Uterus (tissue), 4 donors: ENCODE data around the gene SEC63. TPM values are rescaled to one million over a fixed set of nuclear protein-coding genes. Genes with fewer than 3 reads are reported as not detected.

Experiments used
- DNase-seq, 2 donors: peaks; one replicate each; pipeline ENCODE4 v3.0.0-alpha.2; 2019 to 2020
- H3K27ac ChIP-seq, 2 donors: fragments of 200-600 bp; sonication (generic); 1 replicate in 1 of 2; 2 replicates in 1 of 2; pipeline ENCODE4 v1.5.1; 2016 to 2018
- H3K27me3 ChIP-seq, 2 donors: fragments of 200-600 bp; sonication (generic); one replicate each; pipeline ENCODE4 v1.5.1; 2018 to 2019; ENCODE audit warnings: control low read depth in 1 of 2
- H3K36me3 ChIP-seq, 2 donors: fragments of 200-600 bp; sonication (generic); one replicate each; pipeline ENCODE4 v1.5.1; 2019; ENCODE audit warnings: control low read depth in 1 of 2
- H3K4me1 ChIP-seq, 2 donors: fragments of 200-600 bp; sonication (generic); one replicate each; pipeline ENCODE4 v1.5.1; 2018 to 2019; ENCODE audit warnings: control low read depth in 1 of 2
- H3K4me3 ChIP-seq, 2 donors: fragments of 200-600 bp; sonication (generic); 1 replicate in 1 of 2; 2 replicates in 1 of 2; pipeline ENCODE4 v1.5.1; 2018 to 2019; ENCODE audit warnings: mild to moderate bottlenecking in 1 of 2
- H3K9me3 ChIP-seq, 2 donors: fragments of 200-600 bp; sonication (generic); one replicate each; pipeline ENCODE4 v1.5.1; 2019; ENCODE audit warnings: control low read depth in 1 of 2
- CTCF ChIP-seq, 4 experiments: fragments of 200-600 bp in 2 of 4; fragments of 450-650 bp in 2 of 4; sonication (generic) in 2 of 4; IDR thresholded peaks; one replicate each; pipeline ENCODE4 v1.5.1; 2016 to 2019; ENCODE audit warnings: antibody characterized with exemption in 4 of 4, mild to moderate bottlenecking in 2 of 4, moderate library complexity in 1 of 4
- POLR2A ChIP-seq, 2 donors: fragments of 450-650 bp; IDR thresholded peaks; one replicate each; pipeline ENCODE4 v1.6.1; 2016; ENCODE audit warnings: antibody characterized with exemption in 2 of 2, mild to moderate bottlenecking in 1 of 2, moderate library complexity in 1 of 2
- intact Hi-C: fragments of 100-400 bp; cut with DNase I; formaldehyde crosslinking; loops from one replicate; pipeline ENCODE4 v1.15.1; 2023; ENCODE audit warnings: low total_unique reads
- total RNA-seq, 4 donors: library from RNA; depleted of rRNA in 3 of 4; stranded (reverse); fragments of >200 nt in 3 of 4; gene quantifications; one replicate each; pipeline versions ENCODE4 v1.1.0 to v1.2.4, GENCODE V29; 2014 to 2023
- donor health status: DM: yes; HTN: yes; CAD: no.

Gene SEC63
- total RNA-seq, 4 donors from 2014 or later = 24.8 to 134 (median 44.4) TPM

- Histone ChIP-seq H3K27ac (no peak overlapping the region), H3K4me3 (no peak overlapping the region), H3K9me3 (no peaks in the 10 kb centered on the region), H3K4me1 (no peaks in the 10 kb centered on the region), H3K27me3 (no peaks in the 10 kb centered on the region), H3K36me3 (peaks cover 0 to 2% of the 10 kb centered on the region in 2 donors)
- no peak for TF ChIP-seq CTCF (IDR thresholded peaks at IDR 0.05)
- TF ChIP-seq POLR2A (IDR thresholded peaks at IDR 0.05) = no peak
- intact Hi-C loops = no loop called here
- no peak for DNase-seq
Observed at GRCh38 chr6:107869871-107870270, 88.1 kb downstream of the SEC63 start.

GRCh38 chr6:107868867-107869611 lies 89.0 kb downstream of the SEC63 start:
- H3K27me3 ChIP-seq = no peaks in the 10 kb centered on the region
- DNase-seq = no peak
- no peaks in the 10 kb centered on the region for H3K4me1 ChIP-seq
- TF ChIP-seq POLR2A (IDR thresholded peaks at IDR 0.05) = no peak
- TF ChIP-seq CTCF (IDR thresholded peaks at IDR 0.05) = no peak
- H3K9me3 ChIP-seq = no peaks in the 10 kb centered on the region
- intact Hi-C loops = no loop called here
- H3K36me3 ChIP-seq = peaks cover 0 to 2% of the 10 kb centered on the region in 2 donors
- H3K4me3 ChIP-seq = no peak overlapping the region
- no peak overlapping the region for H3K27ac ChIP-seq

- H3K36me3 ChIP-seq = peaks cover 0 to 2% of the 10 kb centered on the region in 2 donors
- H3K27me3 ChIP-seq = no peaks in the 10 kb centered on the region
- no peaks in the 10 kb centered on the region for H3K4me1 ChIP-seq
- intact Hi-C loops = no loop called here
- no peak overlapping the region for H3K27ac ChIP-seq
- peak in 1 of 4 experiments; percentile 1 for TF ChIP-seq CTCF (IDR thresholded peaks at IDR 0.05)
- TF ChIP-seq POLR2A (IDR thresholded peaks at IDR 0.05) = no peak
- H3K9me3 ChIP-seq = no peaks in the 10 kb centered on the region
- no peak overlapping the region for H3K4me3 ChIP-seq
- DNase-seq = no peak
Observed at GRCh38 chr6:107867302-107867615, 90.7 kb downstream of the SEC63 start.

GRCh38 chr6:107866606-107867301 lies 91.3 kb downstream of the SEC63 start:
- DNase-seq = no peak
- Histone ChIP-seq H3K36me3 (peaks cover 0 to 2% of the 10 kb centered on the region in 2 donors), H3K4me3 (no peak overlapping the region), H3K27ac (no peak overlapping the region), H3K9me3 (no peaks in the 10 kb centered on the region), H3K4me1 (no peaks in the 10 kb centered on the region), H3K27me3 (no peaks in the 10 kb centered on the region)
- intact Hi-C loops = no loop called here
- peak in 2 of 4 experiments; percentile 14 to 26 for TF ChIP-seq CTCF (IDR thresholded peaks at IDR 0.05)
- no peak for TF ChIP-seq POLR2A (IDR thresholded peaks at IDR 0.05)
